Thymus (tissue), 11 donors: Measurements from ENCODE around the gene EDN1. TPM values are rescaled to one million over a fixed set of nuclear protein-coding genes. Genes with fewer than 3 reads are reported as not detected.
A peak's percentile ranks its signal among the peaks of the same experiment; 100 is the strongest.
"Not testable (repeated sequence)": the region's sequence is repeated elsewhere in the genome, so short reads cannot be mapped to it uniquely, and the experiment has no call there.

ENCODE experiments used
- DNase-seq, 9 donors: peaks; one replicate each; pipeline ENCODE4 v3.0.0-alpha.2; 2013; ENCODE audit warnings: low spot score in 9 of 9, low read depth in 6 of 9, missing footprints in 1 of 9
- H3K27ac ChIP-seq, 2 donors: one replicate each; pipeline ENCODE4 v1.5.1; 2013; ENCODE audit warnings: control low read depth in 1 of 2, low read depth in 1 of 2, low read length in 1 of 2, mild to moderate bottlenecking in 1 of 2, moderate library complexity in 1 of 2
- H3K27me3 ChIP-seq, 2 donors: one replicate each; pipeline ENCODE4 v1.5.1; 2013; ENCODE audit warnings: low read length in 1 of 2; ENCODE audit not compliant: control insufficient read depth in 2 of 2, insufficient read depth in 1 of 2
- H3K36me3 ChIP-seq, 2 donors: one replicate each; pipeline ENCODE4 v1.5.1; 2013; ENCODE audit warnings: low read length in 1 of 2, mild to moderate bottlenecking in 1 of 2, moderate library complexity in 1 of 2; ENCODE audit not compliant: control insufficient read depth in 2 of 2, insufficient read depth in 2 of 2
- H3K4me1 ChIP-seq, 2 donors: one replicate each; pipeline ENCODE4 v1.5.1; 2013; ENCODE audit warnings: low read length in 2 of 2; ENCODE audit not compliant: control insufficient read depth in 2 of 2, insufficient read depth in 2 of 2
- H3K4me3 ChIP-seq, 2 donors: one replicate each; pipeline ENCODE4 v1.5.1; 2013; ENCODE audit warnings: low read length in 2 of 2, control low read depth in 1 of 2, mild to moderate bottlenecking in 1 of 2
- H3K9me3 ChIP-seq, 2 donors: one replicate each; pipeline ENCODE4 v1.5.1; 2013; ENCODE audit warnings: low read length in 1 of 2, mild to moderate bottlenecking in 1 of 2; ENCODE audit not compliant: control insufficient read depth in 2 of 2, insufficient read depth in 1 of 2
- WGBS: extraction: QIAGEN DNeasy Blood & Tissue Kit; methylation state at CpG from one replicate; pipeline ENCODE4 v1.1.7; 2013; 5-methylcytosine and 5-hydroxymethylcytosine counted together
- polyA plus RNA-seq: library from polyadenylated mRNA; stranded (reverse); fragments of 200-250 nt; gene quantifications from one replicate; pipeline ENCODE4 v1.2.3, GENCODE V29; 2013
- total RNA-seq: library from RNA; stranded (reverse); fragments of 120-200 nt; gene quantifications from one replicate; pipeline ENCODE4 v1.2.4, GENCODE V29; 2013
- donor health status: healthy.

Gene EDN1
- total and polyA plus RNA-seq, 2 donors, result 1.0 to 14.3 TPM

DNA sequence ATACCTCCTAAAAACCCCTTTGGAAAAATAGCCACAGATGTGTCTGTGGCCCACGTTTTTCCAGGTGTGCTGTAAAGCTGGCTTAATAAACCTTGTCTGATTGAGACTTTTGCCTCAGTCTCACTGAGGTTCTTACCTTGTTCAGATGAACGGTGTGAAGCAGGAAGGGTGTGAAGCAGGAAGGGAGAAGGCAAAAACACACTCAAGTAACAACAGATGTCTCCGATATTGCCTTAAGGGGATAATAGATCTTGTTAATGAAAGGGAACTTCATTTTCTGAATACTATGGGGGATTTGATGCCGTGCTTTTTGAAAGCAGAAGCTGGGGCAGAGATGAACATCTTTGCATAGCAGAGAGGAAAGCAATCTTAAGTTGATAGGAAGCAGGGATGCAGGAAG is 37.8 kb downstream of the EDN1 start:
- Histone ChIP-seq H3K27ac (no peak overlapping the region), H3K36me3 (no peaks in the 10 kb centered on the region), H3K4me3 (no peak overlapping the region), H3K27me3 (no peaks in the 10 kb centered on the region), H3K4me1 (no peaks in the 10 kb centered on the region), H3K9me3 (no peaks in the 10 kb centered on the region)
- 74% methylated on average over 4 of the region's 4 CpGs for WGBS
- DNase-seq, result no peak

DNA sequence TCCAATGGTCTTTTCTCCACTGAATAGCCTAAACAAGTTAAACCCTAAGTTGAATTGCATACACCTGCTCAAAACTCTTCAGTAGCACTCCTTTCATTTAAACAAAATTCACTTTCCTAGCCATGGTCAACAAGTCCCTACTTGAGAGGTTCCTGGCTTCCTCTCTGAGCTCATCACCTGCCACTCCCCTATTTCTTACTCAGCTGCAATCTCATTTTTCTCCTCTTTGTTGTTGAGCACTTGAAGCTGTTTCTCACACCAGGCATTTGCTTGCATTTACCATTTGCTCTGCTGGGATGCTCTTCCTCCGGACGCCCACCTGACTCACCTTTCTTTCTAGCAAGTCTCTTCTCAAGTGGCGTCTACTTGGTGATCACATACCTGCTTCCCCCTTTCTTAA is 38.5 kb downstream of the EDN1 start:
- Histone ChIP-seq H3K27ac (peak overlapping the region in 1 of 2 donors; percentile 6), H3K4me1 (no peaks in the 10 kb centered on the region), H3K9me3 (no peaks in the 10 kb centered on the region), H3K36me3 (no peaks in the 10 kb centered on the region), H3K4me3 (no peak overlapping the region), H3K27me3 (no peaks in the 10 kb centered on the region)
- WGBS, result 82% methylated on average over 3 of the region's 3 CpGs
- DNase-seq, result no peak

DNA sequence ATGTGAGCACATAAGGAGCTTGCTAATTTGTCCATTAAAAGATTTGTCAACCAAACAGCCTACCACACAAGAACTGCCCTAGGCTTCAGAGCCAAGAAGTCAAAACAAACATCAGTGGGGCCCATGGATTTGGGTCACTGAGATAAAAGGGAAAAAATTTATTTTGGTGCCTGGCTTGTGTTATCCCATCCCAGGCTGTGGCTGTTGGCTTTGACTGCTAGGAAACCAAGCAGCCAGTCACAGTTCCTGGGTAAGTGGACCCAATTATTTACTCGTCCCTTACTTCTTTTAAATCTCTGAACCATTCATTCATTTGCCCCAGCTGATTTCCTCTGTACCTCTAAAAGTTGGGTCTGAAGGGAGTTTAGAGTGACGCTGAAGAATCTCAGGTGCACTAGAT is 41.3 kb downstream of the EDN1 start:
- no peaks in the 10 kb centered on the region for H3K27me3 ChIP-seq
- H3K36me3 ChIP-seq, result no peaks in the 10 kb centered on the region
- WGBS, result 94% methylated on average over 2 of the region's 2 CpGs
- H3K27ac ChIP-seq, result no peak overlapping the region
- no peaks in the 10 kb centered on the region for H3K9me3 ChIP-seq
- DNase-seq, result no peak
- H3K4me3 ChIP-seq, result no peak overlapping the region
- H3K4me1 ChIP-seq, result no peaks in the 10 kb centered on the region

DNA sequence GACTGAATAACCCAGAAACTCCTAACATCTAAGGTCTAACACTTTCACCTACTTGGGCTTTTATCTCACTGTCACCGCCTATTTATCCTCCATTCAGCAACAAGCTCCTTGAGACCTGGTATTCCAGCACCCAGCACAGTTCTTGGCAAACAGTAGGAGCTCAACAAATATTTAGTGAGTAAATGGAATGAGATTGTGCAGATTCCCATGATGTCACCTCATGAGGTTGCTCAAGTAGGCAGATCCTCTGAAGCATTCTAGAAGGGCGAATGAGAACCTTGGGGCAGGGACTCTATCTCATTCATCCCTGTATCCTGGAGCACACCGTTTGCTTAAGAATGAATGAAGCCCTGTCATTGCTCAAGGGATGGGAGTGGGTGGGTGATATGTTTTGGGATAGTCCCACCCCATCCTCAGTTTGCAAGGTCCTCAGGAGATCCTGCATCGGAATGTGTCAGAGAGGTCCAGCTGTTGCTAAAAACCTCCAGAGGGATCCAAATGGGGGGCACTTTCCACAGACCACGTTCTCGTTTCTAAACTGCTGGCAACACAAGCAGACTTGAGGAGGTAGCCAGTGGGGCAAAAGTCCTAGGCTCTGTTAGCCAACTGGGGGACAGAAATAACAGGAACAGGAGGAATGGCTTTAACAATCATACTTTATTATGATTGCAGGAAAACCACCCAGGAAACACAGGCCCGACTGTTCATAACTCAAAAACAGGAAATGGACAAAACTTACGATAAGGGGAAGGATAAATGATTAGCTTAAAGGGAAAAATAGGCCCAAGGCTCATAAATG is 42.0 kb downstream of the EDN1 start:
- DNase-seq, result no peak
- no peak overlapping the region for H3K4me3 ChIP-seq
- WGBS, result 67% methylated on average over 8 of the region's 8 CpGs
- H3K9me3 ChIP-seq, result no peaks in the 10 kb centered on the region
- no peaks in the 10 kb centered on the region for H3K36me3 ChIP-seq
- H3K4me1 ChIP-seq, result no peaks in the 10 kb centered on the region
- H3K27me3 ChIP-seq, result no peaks in the 10 kb centered on the region
- no peak overlapping the region for H3K27ac ChIP-seq

DNA sequence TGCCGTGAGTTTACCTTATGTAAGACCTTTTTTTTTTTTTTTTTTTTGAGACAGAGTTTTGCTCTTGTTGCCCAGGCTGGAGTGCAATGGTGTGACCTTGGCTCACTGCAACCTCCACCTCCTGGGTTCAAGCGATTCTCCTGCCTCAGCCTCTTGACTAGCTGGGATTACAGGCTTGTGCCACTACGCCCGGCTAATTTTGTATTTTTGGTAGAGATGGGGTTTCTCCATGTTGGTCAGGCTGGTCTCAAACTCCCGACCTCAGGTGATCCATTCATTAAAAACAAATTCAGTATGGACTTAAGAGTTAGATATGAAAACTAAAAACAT is 42.6 kb downstream of the EDN1 start:
- H3K27me3 ChIP-seq, H3K36me3 ChIP-seq, H3K4me1 ChIP-seq, H3K9me3 ChIP-seq, H3K4me3 ChIP-seq, DNase-seq, H3K27ac ChIP-seq: not testable (repeated sequence)
- WGBS, result 86% methylated on average over 5 of the region's 5 CpGs

DNA sequence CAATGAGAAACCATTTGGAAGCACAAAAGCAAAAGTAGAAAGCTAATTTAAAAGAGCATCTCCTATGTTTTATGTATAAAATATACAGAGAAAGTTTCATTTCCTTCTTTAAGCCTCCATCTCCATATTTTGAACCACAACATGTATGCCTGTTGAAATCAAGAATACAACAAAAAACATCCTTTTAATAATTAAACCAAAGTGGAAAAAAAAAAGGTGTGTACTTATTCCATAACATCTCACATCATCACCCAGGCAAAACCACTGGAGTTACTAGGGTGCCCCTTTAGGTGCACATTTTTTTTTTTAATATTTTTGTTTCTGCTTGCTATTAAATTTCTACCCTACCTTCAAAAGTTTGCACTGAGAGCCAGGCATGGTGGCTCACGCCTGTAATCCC is 43.0 kb downstream of the EDN1 start:
- H3K27ac ChIP-seq, result no peak overlapping the region
- DNase-seq, result no peak

DNA sequence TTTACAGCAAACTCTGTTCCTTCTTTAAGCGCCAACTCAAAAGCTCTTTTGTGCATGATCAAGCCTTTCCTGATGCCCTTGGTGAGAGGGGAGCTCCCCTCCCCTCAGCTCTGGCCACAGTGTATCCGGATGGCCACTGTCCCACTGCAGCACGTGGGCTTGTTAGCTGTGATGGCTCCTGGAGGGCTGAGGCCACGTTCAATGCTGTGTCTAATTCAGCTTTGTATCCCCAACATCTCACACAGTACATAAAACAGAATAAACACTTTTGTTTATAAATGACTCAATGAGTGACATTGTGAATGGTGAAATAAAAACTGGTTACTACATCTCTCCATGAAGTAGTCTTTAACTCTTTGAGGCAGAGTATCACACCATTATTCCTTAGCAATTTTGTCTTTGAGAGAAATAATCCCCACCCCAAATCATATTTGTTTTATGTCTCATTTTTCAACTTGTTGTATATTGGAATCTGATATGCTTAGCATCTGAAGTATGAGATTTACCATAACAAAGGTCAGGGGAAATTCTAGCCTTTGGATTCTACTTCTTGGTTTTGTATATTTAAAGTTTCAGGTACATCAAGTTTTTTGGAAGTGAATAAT is 44.5 kb downstream of the EDN1 start:
- H3K36me3 ChIP-seq, result no peaks in the 10 kb centered on the region
- H3K4me1 ChIP-seq, result no peaks in the 10 kb centered on the region
- no peak overlapping the region for H3K27ac ChIP-seq
- WGBS, result 94% methylated on average over 4 of the region's 4 CpGs
- no peaks in the 10 kb centered on the region for H3K9me3 ChIP-seq
- H3K27me3 ChIP-seq, result no peaks in the 10 kb centered on the region
- no peak for DNase-seq
- no peak overlapping the region for H3K4me3 ChIP-seq

More for the DNA sequence above, 43.0 kb downstream of the EDN1 start:
- H3K9me3 ChIP-seq, result no peaks in the 10 kb centered on the region
- 98% methylated on average over 1 of the region's 1 CpG for WGBS
- H3K27me3 ChIP-seq, result no peaks in the 10 kb centered on the region
- no peaks in the 10 kb centered on the region for H3K36me3 ChIP-seq
- H3K4me1 ChIP-seq, result no peaks in the 10 kb centered on the region
- no peak overlapping the region for H3K4me3 ChIP-seq

DNA sequence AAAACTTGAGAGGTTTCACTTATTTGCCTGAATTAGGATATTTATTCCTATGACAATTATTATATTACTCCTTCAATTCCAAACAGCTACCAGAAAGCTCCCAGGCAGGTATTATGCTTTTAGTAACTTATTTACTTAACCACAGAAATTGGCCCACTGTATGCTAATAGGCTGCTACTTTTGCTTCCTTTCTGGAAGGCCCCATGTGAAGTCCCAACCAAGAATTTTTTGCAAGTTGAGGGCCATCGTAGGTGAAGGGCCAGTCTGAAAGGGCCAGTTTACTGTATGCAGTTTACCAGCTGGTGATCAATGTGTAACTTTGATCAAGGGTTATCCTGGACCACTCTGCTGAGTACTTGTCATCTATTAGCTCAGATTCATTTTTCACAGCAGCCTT is 45.0 kb downstream of the EDN1 start:
- 92% methylated on average over 1 of the region's 1 CpG for WGBS
- Histone ChIP-seq H3K9me3 (no peaks in the 10 kb centered on the region), H3K4me1 (no peaks in the 10 kb centered on the region), H3K27ac (no peak overlapping the region), H3K4me3 (no peak overlapping the region), H3K27me3 (no peaks in the 10 kb centered on the region), H3K36me3 (no peaks in the 10 kb centered on the region)
- no peak for DNase-seq

DNA sequence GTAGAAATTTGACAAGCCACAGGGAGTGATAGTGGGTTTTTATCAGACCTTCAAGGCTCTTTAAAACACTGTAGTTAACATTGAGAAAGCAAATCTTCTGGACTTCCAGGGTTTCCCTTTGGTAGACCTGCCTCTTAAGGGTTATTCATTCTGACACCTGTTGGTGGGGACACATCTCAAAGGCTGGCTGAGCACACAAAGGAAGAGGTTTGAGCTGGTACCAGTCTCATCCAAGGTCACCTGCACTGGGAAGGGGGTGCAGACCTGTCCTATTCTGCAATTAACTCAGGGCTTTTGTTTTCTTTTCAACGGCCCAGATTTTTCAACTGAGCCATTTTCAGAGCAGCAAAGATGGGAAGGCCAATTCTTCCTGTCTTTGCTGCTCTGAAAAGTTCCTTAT is 45.6 kb downstream of the EDN1 start:
- Histone ChIP-seq H3K27me3 (no peaks in the 10 kb centered on the region), H3K4me3 (no peak overlapping the region), H3K9me3 (no peaks in the 10 kb centered on the region), H3K27ac (no peak overlapping the region), H3K36me3 (no peaks in the 10 kb centered on the region), H3K4me1 (no peaks in the 10 kb centered on the region)
- no peak for DNase-seq
- WGBS, result 84% methylated on average over 1 of the region's 1 CpG
